Activated T-cell treated with anti-CD3 and anti-CD28 coated beads for 24 hours (primary cell): Measurements from ENCODE around the gene DNAH3.
A peak's percentile ranks its signal among the peaks of the same experiment; 100 is the strongest.
"Not testable (repeated sequence)": the region's sequence is repeated elsewhere in the genome, so short reads cannot be mapped to it uniquely, and the experiment has no call there.

ENCODE experiments used
- DNase-seq: peaks from one replicate; pipeline ENCODE4 v3.0.0-alpha.2; 2020; ENCODE audit warnings: low read depth

Gene DNAH3

DNA sequence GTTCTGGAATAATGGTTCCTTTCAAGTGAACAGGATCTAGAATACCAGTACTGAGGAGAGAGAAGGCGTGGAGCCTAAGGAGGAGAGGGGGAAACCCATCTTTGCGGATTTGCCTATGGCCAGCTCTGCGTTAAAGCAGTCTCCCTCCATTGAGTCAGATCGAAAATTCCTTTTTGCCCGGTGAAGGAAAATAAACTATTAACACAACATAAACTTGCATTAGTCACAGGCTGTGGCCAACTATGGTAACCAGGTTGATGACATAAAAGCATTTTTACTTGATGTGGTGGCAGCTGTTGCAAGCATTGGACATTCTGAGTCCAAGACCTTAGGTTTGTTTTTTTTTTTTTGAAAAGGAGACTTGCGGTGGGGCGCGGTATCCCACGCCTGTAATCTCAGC, 16.7 kb upstream of the DNAH3 start:
- DNase-seq: no peak

GRCh38 chr16:21166561-21166961, 15.9 kb upstream of the DNAH3 start:
- no peak for DNase-seq

DNA sequence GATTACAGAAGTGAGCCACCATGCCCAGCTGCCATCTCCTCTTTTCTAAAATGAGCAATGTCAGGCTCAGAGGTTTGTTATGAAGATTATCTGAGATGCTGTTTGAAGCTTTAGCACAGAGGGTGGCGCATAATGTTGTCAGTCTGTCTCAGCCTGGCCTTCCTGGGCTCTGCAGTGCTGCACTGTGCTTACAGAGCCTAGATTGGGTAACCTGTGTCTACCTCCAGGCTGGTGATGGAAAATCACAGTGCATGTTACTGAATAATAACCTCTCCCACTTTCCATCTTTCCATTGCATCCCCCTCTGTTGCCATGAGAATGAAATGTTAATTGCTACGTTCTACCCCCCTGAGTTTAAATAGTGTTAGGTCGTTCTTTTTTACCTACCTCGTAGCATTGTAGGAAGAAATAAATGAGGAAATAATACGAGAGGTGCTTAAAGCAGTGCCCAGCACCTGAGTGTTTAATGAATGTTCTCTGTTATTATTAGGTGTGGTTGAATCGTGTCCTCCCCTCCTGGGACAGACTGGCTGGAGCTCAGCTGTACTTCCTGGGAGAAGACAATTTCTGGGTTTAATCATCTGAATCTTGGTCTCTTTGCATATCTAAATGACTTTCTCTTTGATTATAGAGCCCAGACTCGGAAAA, 14.0 kb upstream of the DNAH3 start:
- no peak for DNase-seq

DNA sequence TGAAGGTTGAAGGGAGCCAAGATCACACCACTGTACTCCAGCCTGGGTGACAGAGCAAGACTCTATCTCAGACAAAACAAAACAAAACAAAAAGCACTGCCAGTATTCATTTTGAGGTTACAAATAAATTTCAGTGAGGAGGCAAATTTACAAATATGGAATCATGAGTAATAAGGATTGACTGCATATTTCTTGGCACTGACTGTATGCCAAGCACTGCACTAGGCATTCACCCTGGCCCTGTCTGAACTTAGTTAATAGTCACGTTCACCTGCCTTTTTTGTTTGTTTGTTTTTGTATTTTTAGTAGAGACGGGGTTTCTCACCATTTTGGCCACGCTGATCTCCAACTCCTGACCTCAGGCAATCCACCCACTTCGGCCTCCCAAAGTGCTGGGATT, 12.9 kb upstream of the DNAH3 start:
- no peak for DNase-seq

DNA sequence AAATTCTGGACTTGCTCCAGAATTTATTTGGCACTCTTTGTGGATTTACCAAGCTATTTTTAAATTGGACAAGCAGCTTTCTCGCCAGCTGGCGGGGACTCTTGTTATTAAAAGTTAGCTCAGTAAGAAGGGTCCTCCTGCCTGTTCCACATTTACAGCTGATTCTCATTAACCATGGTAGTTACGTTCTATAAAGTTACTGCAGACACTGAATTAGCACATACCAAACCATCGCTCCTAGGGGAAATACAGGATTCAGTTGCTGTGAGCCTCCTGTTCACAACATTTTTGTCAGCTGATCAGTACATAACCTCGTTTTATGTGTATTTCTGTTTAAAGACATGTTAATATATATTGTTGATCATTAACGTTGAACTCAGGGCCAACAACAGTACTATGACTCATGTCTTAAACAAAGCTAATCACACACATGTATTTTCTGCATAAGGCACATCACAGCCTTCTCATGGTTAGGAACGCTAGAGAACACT, 12.1 kb upstream of the DNAH3 start:
- no peak for DNase-seq

DNA sequence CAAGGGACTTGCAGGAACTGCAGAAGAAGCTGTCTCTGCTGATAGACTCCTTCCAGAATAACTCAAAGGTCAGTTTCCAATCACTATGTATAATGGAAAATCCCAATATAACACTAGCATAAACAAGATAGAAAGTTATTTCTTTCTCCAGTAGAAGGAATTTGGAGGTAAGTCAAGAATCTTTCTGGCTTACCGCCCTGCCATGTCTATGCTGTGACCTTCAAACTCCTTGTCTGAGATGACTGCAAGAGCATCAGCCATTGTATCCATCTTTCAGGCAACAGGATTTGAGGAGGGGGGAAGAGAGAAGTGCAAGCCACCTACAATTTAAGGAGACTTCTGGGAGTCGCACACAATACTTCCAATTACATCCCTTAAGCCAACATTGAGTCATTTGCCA, 10.6 kb upstream of the DNAH3 start:
- DNase-seq: no peak

DNA sequence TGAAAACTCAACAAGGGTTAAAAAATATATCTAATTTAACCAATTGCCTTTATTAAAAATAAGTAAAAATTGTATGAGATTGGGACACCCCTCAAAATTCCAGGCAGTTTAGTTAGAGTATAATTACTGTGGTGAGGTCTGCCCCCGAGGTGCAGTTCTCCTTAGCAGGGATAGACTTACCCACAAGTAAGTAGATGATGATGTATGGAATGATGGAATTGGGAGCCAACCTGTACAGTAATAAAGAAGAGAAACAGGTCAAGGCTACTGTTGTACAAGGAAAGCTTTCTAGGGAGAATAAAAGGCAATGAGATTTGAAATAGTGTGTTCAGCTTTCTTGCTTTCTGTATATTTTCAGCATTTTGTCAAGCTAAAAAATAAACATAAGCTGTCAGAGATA, 9.6 kb upstream of the DNAH3 start:
- DNase-seq: no peak

GRCh38 chr16:21159281-21159951, 8.8 kb upstream of the DNAH3 start:
- no peak for DNase-seq

- DNase-seq: peak; percentile 67
These were observed 7.8 kb upstream of the DNAH3 start, which contains the start of gene LDAF1 for GRCh38 chr16:21158208-21159110. LDAF1 (plus strand) TSS chr16:21158674; CDS start chr16:21161183, 2,509 bp downstream.

DNA sequence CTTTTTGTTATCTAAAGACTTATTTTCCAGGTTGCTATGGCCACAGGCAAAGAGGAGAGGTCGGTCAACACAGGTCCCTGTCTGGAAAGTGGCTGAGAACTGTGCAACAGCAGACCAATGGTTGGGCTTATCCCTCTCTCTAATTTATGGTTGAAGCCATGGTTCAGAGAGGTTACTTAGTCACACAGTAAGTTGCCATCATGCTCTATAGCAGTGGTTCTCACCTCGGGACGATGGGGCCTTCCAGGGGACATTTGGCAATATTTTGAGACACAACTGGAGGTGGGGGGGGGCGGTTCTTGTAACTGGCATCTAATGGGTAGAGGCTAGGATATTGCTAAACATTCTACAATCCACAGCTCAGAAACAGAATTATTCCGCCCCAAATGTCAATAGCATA, 7.0 kb upstream of the DNAH3 start:
- no peak for DNase-seq

GRCh38 chr16:21156767-21157467, 6.3 kb upstream of the DNAH3 start:
- DNase-seq: no peak

GRCh38 chr16:21156011-21156410, 5.4 kb upstream of the DNAH3 start:
- not testable (repeated sequence) for DNase-seq

- not testable (repeated sequence) for DNase-seq
These were observed 2.6 kb upstream of the DNAH3 start for GRCh38 chr16:21153124-21153729.

DNA sequence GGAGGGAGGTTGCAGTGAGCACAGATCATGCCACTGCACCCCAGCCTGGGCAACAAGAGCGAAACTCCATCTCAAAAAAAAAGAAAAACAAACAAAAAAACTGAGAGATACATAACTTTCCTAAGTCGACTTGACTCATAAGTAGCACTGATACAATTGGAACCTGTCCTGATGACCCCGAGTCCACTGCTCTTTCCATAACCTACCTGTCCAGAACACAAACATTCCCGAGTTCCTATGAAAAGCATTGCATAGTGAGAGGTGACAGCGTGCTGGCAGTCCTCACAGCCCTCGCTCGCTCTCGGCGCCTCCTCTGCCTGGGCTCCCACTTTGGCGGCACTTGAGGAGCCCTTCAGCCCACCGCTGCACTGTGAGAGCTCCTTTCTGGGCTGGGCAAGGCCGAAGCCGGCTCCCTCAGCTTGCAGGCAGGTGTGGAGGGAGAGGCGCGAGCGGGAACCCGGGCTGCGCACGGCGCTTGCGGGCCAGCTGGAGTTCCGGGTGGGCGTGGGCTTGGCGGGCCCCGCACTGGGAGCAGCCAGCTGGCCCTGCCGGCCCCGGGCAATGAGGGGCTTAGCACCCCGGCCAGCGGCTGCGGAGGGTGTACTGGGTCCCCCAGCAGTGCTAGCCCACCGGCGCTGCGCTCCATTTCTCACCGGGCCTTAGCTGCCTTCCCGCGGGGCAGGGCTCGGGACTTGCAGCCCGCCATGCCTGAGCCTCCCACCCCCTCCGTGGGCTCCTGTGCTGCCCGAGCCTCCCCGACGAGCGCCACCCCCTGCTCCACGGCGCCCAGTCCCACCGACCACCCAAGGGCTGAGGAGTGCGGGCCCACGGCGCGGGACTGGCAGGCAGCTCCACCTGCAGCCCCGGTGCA, 1.7 kb upstream of the DNAH3 start:
- not testable (repeated sequence) for DNase-seq

GRCh38 chr16:21145738-21146137, 4.9 kb downstream of the DNAH3 start:
- DNase-seq: no peak

- DNase-seq: no peak
These were observed 16.6 kb downstream of the DNAH3 start for GRCh38 chr16:21134053-21134452.

DNA sequence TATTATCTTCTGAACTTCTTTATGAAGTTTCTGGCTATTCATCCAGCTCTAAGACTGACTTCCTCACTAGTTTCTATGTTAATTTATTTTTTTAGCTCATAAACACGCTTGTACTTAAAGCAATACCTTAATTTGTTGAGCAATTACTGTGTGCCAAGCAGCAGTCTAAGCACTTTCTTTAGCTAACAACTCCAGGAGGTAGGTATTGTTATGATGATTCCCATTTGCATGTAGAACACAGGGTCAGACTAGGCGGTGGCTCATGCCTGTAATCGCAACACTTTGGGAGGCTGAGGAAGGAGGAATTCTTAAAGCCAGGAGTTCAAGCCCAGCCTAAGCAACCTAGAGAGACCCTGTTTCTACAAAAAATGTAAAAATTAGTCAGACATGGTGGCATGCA, 19.8 kb downstream of the DNAH3 start:
- no peak for DNase-seq

- DNase-seq: no peak
These were observed 21.7 kb downstream of the DNAH3 start for GRCh38 chr16:21128991-21129390.

- DNase-seq: no peak
These were observed 24.1 kb downstream of the DNAH3 start for GRCh38 chr16:21126518-21126917.

GRCh38 chr16:21125191-21125590, 25.5 kb downstream of the DNAH3 start:
- no peak for DNase-seq
